Measurements from ENCODE around the gene EFNA5. TPM values are rescaled to one million over a fixed set of nuclear protein-coding genes. Genes with fewer than 3 reads are reported as not detected.

The EFNA5 gene
- total and polyA plus RNA-seq, 2 of the 8 experiments (the other 6 are each of a cell fraction or from before 2014, with no cell fraction given), result 9.6 to 21.8 TPM

DNA sequence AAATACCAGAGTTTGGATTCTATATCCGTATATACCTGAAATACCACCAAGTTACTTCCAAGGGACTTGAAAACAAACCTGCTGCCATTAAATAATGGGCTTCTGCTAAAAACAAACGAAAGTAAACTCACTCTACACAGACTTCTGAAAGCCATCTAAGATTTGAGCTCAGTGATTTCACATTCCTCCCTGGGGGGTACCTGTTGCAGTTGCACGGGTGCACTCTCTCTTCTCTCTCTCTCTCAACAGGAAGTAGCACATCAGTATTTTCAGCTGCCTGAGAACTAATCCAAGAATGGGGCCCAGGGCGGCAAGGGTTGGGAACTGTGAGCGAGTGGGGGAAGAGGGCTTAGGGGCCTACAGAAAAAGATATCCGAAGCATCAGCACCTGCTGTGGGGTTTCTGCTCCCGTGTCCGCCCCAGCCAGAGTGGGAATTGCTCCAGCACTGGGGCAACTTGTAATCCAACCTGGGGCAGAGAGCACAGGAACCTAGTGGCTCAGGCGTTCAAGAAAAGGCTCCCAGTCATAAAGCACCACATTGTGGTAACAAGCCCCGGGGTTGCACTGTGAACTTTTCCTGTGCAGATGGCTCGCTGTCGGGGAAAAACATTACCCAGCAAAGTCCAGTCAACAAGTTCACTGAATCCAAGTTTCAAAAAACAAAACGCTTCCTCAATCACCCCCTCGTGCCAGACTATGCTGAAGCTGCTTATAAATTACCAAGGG, 99.8 kb downstream of the EFNA5 start:
- H3K18ac ChIP-seq (ENCODE audit: extremely low read depth, low read length), result no peak overlapping the region; the same call in 1 of the 2 replicates
- CTCF ChIA-PET (ENCODE audit: partially characterized antibody), result interaction anchor here (0.6 to 2.7 kb wide), 29 partner anchors 9 to 1611 kb away, joined by 3 to 18 read pairs (median 5); no protein-coding TSS in a partner anchor
- no peak overlapping the region for H3K14ac ChIP-seq (ENCODE audit: insufficient read length)
- H4K5ac ChIP-seq (ENCODE audit: insufficient read length, low read depth, low read length), result no peak overlapping the region
- no peak for TF ChIP-seq HDAC2 (IDR thresholded peaks at IDR 0.05; ENCODE audit: borderline replicate concordance in 1 of 2, low read depth in 2 of 2, low read length in 2 of 2)
- TF ChIP-seq ZNF274 (IDR thresholded peaks at IDR 0.05; ENCODE audit: borderline replicate concordance, extremely low read depth, low read length), result no peak
- TF ChIP-seq, protein P1, sequence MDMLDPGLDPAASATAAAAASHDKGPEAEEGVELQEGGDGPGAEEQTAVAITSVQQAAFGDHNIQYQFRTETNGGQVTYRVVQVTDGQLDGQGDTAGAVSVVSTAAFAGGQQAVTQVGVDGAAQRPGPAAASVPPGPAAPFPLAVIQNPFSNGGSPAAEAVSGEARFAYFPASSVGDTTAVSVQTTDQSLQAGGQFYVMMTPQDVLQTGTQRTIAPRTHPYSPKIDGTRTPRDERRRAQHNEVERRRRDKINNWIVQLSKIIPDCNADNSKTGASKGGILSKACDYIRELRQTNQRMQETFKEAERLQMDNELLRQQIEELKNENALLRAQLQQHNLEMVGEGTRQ (IDR thresholded peaks at IDR 0.05; ENCODE audit: low read length), result no peak
- peak; percentile 12; the same call in 1 of the 2 replicates for TF ChIP-seq SP1 (IDR thresholded peaks at IDR 0.05; ENCODE audit: low read depth, low read length)
- no peaks in the 10 kb centered on the region for H3K27me3 ChIP-seq (replicated peaks in 1 of 4; ENCODE audit: control insufficient read depth in 3 of 4, extremely low read depth in 1 of 4, insufficient read depth in 3 of 4, low read length in 3 of 4)
- no peak overlapping the region for H3K9ac ChIP-seq (replicated peaks in 1 of 4; ENCODE audit: extremely low read depth in 1 of 4, low read depth in 3 of 4, low read length in 3 of 4)
- H2BK5ac ChIP-seq (ENCODE audit: low read depth, low read length), result no peak overlapping the region; the same call in 1 of the 2 replicates
- peaks cover 0 to 27% of the 10 kb centered on the region in 2 experiments; a peak in 3 of 4 replicates for H3K79me2 ChIP-seq (ENCODE audit: control insufficient read depth in 1 of 2, insufficient read depth in 2 of 2, low read length in 2 of 2)
- H3K4me3 ChIP-seq (ENCODE audit: extremely low read depth in 1 of 4, insufficient read depth in 2 of 4, low read depth in 3 of 4, low read length in 4 of 4), result no peak overlapping the region
- H3K4me2 ChIP-seq (ENCODE audit: insufficient read depth in 1 of 2, low read depth in 2 of 2, low read length in 2 of 2), result peak overlapping the region; percentile 11 to 36; a peak in 2 of 4 replicates
- H3K9me3 ChIP-seq (ENCODE audit: insufficient read depth in 2 of 2, low read depth in 1 of 2, low read length in 1 of 2), result no peaks in the 10 kb centered on the region
- no peak overlapping the region; the same call in 1 of the 2 replicates for H4K8ac ChIP-seq (ENCODE audit: extremely low read depth, insufficient read depth, low read length)
- no peak overlapping the region; the same call in 1 of the 2 replicates for H2BK20ac ChIP-seq (ENCODE audit: low read length)
- no peak overlapping the region for H3K27ac ChIP-seq (ENCODE audit: low read depth, low read length)
- H3K4me1 ChIP-seq (replicated peaks in 1 of 4; ENCODE audit: control insufficient read depth in 3 of 4, insufficient read depth in 4 of 4, low read length in 3 of 4), result peaks cover 2 to 32% (median 23%) of the 10 kb centered on the region in 4 experiments
- H4K20me1 ChIP-seq (replicated peaks in 1 of 2; ENCODE audit: control insufficient read depth in 1 of 2, insufficient read depth in 2 of 2, low read length in 2 of 2), result no peaks in the 10 kb centered on the region
- POLR2A ChIA-PET (ENCODE audit: partially characterized antibody), result interaction anchor here (0.6 to 1.0 kb wide), 2 partner anchors 74 to 99 kb away, joined by 3 read pairs; no protein-coding TSS in a partner anchor
- no peak overlapping the region; the same call in 1 of the 2 replicates for H2BK15ac ChIP-seq (ENCODE audit: low read length)
- FAIRE-seq (no peak), DNase-seq (ENCODE audit: low read depth in 1 of 2, low spot score in 2 of 2) (no peak)
- no peak overlapping the region for H4K91ac ChIP-seq (replicated peaks; ENCODE audit: insufficient read length, low read length)
- no peaks in the 10 kb centered on the region for H3K79me1 ChIP-seq (ENCODE audit: low read depth, low read length)
- H2AK5ac ChIP-seq (ENCODE audit: low read depth, low read length), result no peak overlapping the region
- H2BK120ac ChIP-seq (replicated peaks; ENCODE audit: low read depth, low read length), result no peak overlapping the region
- no peaks in the 10 kb centered on the region for H3K23me2 ChIP-seq (ENCODE audit: low read depth, low read length)
- H2AFZ ChIP-seq (ENCODE audit: low read length), result no peak overlapping the region
- H2BK12ac ChIP-seq (ENCODE audit: low read depth, low read length), result no peak overlapping the region; the same call in 1 of the 2 replicates
- no peak overlapping the region for H3K56ac ChIP-seq (replicated peaks; ENCODE audit: insufficient read length, low read depth, low read length)
- WGBS, 2 experiments (ENCODE audit: extremely low coverage in 1 of 2, insufficient coverage in 1 of 2, insufficient read length in 1 of 2, insufficient replicate concordance in 2 of 2, low coverage in 1 of 2, low lambda C conversion rate in 2 of 2, missing lambda C conversion rate in 1 of 2), result 56% methylated on average over 14 of the region's 14 CpGs; no CpG with 5 or more reads in 1 of the 2 experiments
- H3K23ac ChIP-seq (ENCODE audit: insufficient read length), result no peak overlapping the region
- H3K36me3 ChIP-seq (ENCODE audit: control insufficient read depth in 2 of 4, insufficient read depth in 4 of 4, low read length in 3 of 4), result no peaks in the 10 kb centered on the region
- H3K4ac ChIP-seq (replicated peaks; ENCODE audit: insufficient read length, low read depth, low read length), result no peak overlapping the region

Measured in H1 (cell line).